ENCODE results near the gene PLCH2. TPM values are rescaled to one million over a fixed set of nuclear protein-coding genes. Genes with fewer than 3 reads are reported as not detected.

The PLCH2 gene
- total RNA-seq, 4 donors from 2014 or later = 1.00 to 7.3 (median 4.6) TPM

- in situ Hi-C loops (cut with MboI; ENCODE audit: low pct_ligation_motif_present in 1 of 4, low pct_unique_long_range_greater_than_20kb in 1 of 4, low sequenced_read_pairs in 3 of 4) (no loop called here), intact Hi-C loops (cut with DNase I; ENCODE audit: low total_unique reads) (loop anchor here (10.0 kb wide), 1 partner anchor 363 kb away; no protein-coding TSS in a partner anchor)
- no peak overlapping the region for H3K27ac ChIP-seq
- DNase-seq = no peak
- no peak for TF ChIP-seq EP300 (IDR thresholded peaks at IDR 0.05; ENCODE audit: low read depth)
- TF ChIP-seq CTCF (IDR thresholded peaks at IDR 0.05) = no peak
- peaks cover 0 to 7% of the 10 kb centered on the region in 2 donors for H3K9me3 ChIP-seq
- H3K36me3 ChIP-seq = no peaks in the 10 kb centered on the region
- H3K27me3 ChIP-seq = peaks cover 32% of the 10 kb centered on the region
- 63 to 100% methylated on average over 1 to 8 of the region's 10 CpGs for WGBS, 2 donors (ENCODE audit: low coverage in 1 of 2)
- H3K4me3 ChIP-seq = no peak overlapping the region
- no peaks in the 10 kb centered on the region for H3K4me1 ChIP-seq
These were observed 44.6 kb upstream of the PLCH2 start for GRCh38 chr1:2431518-2431917.

GRCh38 chr1:2432441-2432844 lies 43.6 kb upstream of the PLCH2 start:
- no peak for DNase-seq
- Histone ChIP-seq H3K27me3 (peaks cover 28% of the 10 kb centered on the region), H3K9me3 (peaks cover 0 to 7% of the 10 kb centered on the region in 2 donors), H3K4me3 (no peak overlapping the region), H3K4me1 (no peaks in the 10 kb centered on the region), H3K27ac (no peak overlapping the region), H3K36me3 (no peaks in the 10 kb centered on the region)
- 46% methylated on average over 16 of the region's 16 CpGs; no CpG with 5 or more reads in 1 of the 2 donors for WGBS, 2 donors (ENCODE audit: low coverage in 1 of 2)
- intact Hi-C loops (cut with DNase I; ENCODE audit: low total_unique reads) = loop anchor here (10.0 kb wide), 1 partner anchor 362 kb away; no protein-coding TSS in a partner anchor
- in situ Hi-C loops (cut with MboI; ENCODE audit: low pct_ligation_motif_present in 1 of 4, low pct_unique_long_range_greater_than_20kb in 1 of 4, low sequenced_read_pairs in 3 of 4) = no loop called here
- no peak for TF ChIP-seq POLR2AphosphoS5 (IDR thresholded peaks at IDR 0.05)

- 79% methylated on average over 12 of the region's 13 CpGs; no CpG with 5 or more reads in 1 of the 2 donors for WGBS, 2 donors (ENCODE audit: low coverage in 1 of 2)
- no peaks in the 10 kb centered on the region for H3K4me1 ChIP-seq
- H3K9me3 ChIP-seq = peaks cover 0 to 7% of the 10 kb centered on the region in 2 donors
- intact Hi-C loops (cut with DNase I; ENCODE audit: low total_unique reads) (loop anchor here (10.0 kb wide), 1 partner anchor 362 kb away; no protein-coding TSS in a partner anchor), in situ Hi-C loops (cut with MboI; ENCODE audit: low pct_ligation_motif_present in 1 of 4, low pct_unique_long_range_greater_than_20kb in 1 of 4, low sequenced_read_pairs in 3 of 4) (no loop called here)
- no peak for TF ChIP-seq POLR2AphosphoS5 (IDR thresholded peaks at IDR 0.05)
- no peak for TF ChIP-seq CTCF (IDR thresholded peaks at IDR 0.05)
- no peak for TF ChIP-seq POLR2A (IDR thresholded peaks at IDR 0.05)
- TF ChIP-seq EP300 (IDR thresholded peaks at IDR 0.05; ENCODE audit: low read depth) = no peak
- H3K27ac ChIP-seq = no peak overlapping the region
- H3K4me3 ChIP-seq = no peak overlapping the region
- no peak for DNase-seq
- peaks cover 28% of the 10 kb centered on the region for H3K27me3 ChIP-seq
- no peaks in the 10 kb centered on the region for H3K36me3 ChIP-seq
These were observed 42.9 kb upstream of the PLCH2 start for GRCh38 chr1:2433196-2433595.

- intact Hi-C loops (cut with DNase I; ENCODE audit: low total_unique reads) = loop anchor here (10.0 kb wide), 1 partner anchor 361 kb away; no protein-coding TSS in a partner anchor
- no peak for DNase-seq
- Histone ChIP-seq H3K4me3 (no peak overlapping the region), H3K27ac (no peak overlapping the region), H3K36me3 (no peaks in the 10 kb centered on the region), H3K27me3 (peaks cover 24% of the 10 kb centered on the region), H3K4me1 (no peaks in the 10 kb centered on the region), H3K9me3 (peaks cover 0 to 7% of the 10 kb centered on the region in 2 donors)
- in situ Hi-C loops (cut with MboI; ENCODE audit: low pct_ligation_motif_present in 1 of 4, low pct_unique_long_range_greater_than_20kb in 1 of 4, low sequenced_read_pairs in 3 of 4) = no loop called here
- TF ChIP-seq CTCF (IDR thresholded peaks at IDR 0.05) = no peak
- no peak for TF ChIP-seq EP300 (IDR thresholded peaks at IDR 0.05; ENCODE audit: low read depth)
- WGBS, 2 donors (ENCODE audit: low coverage in 1 of 2) = 70 to 100% methylated on average over 1 to 31 of the region's 34 CpGs
These were observed 42.0 kb upstream of the PLCH2 start for GRCh38 chr1:2433936-2434655.

Data from transverse colon (tissue), 4 donors.